SKM-1 treated with dmso at 0.1 percent for 144 hours (cell line): ENCODE data around the gene SPNS2.

Source experiments
- DNase-seq: peaks from one replicate; lab custom pipeline; 2025; ENCODE audit not compliant: unreplicated experiment; lab: John Stamatoyannopoulos, UW

SPNS2 gene

GRCh38 chr17:4535667-4536258 lies 37.1 kb downstream of the SPNS2 start:
- no peak for DNase-seq

DNA sequence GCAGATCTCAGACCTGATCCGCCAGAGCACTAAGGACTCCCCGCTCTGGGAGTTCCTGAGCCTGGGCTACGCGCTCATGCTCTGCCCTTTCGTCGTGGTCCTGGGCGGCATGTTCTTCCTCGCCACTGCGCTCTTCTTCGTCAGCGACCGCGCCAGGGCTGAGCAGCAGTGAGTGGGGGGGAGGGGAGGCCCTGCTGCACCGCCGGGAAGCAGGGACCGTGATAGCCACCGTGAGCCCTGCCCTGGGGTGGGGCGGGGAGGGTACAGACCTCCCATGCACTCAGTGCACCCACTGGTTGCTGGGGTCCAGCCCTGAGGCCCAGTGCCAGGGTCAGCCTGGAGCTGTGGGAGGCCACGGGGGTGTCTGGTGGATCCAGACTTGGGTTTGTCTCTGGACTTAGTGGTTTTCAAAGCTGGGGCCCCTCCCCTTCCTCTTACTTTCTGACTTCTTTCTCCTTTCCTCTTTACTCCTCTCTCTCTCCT lies 37.6 kb downstream of the SPNS2 start:
- peak; percentile 4 for DNase-seq

- DNase-seq: no peak
These were observed 38.2 kb downstream of the SPNS2 start for GRCh38 chr17:4536742-4537411.

- no peak for DNase-seq
These were observed 39.0 kb downstream of the SPNS2 start for GRCh38 chr17:4537451-4538235.

- DNase-seq: no peak
These were observed 39.7 kb downstream of the SPNS2 start for GRCh38 chr17:4538236-4539002.

GRCh38 chr17:4539025-4539424 lies 40.3 kb downstream of the SPNS2 start:
- DNase-seq: no peak

- no peak for DNase-seq
These were observed 41.0 kb downstream of the SPNS2 start for GRCh38 chr17:4539576-4540223.

DNA sequence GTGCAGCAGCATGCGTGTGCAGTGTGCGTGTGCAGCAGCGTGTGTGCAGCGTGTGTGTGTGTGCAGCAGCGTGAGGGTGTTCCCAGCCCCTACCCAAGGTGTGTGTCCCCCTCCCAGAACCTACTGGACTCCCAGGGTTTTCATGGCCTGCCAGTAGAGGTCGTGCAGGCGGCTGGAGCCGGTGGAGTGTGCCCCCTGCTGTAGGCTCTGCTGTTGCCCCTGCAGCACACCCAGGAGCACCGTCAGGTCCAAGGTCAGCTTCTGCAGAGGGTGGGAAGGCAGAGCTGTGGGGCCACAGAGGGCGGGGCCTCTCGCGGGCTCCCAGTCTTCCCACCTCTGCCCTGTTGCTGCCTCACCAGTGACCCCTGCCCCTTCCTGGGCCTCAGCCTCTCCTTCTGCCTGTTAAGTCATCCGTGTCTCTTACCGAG lies 41.6 kb downstream of the SPNS2 start:
- no peak for DNase-seq

- DNase-seq: no peak
These were observed 42.1 kb downstream of the SPNS2 start for GRCh38 chr17:4540687-4541327.

DNA sequence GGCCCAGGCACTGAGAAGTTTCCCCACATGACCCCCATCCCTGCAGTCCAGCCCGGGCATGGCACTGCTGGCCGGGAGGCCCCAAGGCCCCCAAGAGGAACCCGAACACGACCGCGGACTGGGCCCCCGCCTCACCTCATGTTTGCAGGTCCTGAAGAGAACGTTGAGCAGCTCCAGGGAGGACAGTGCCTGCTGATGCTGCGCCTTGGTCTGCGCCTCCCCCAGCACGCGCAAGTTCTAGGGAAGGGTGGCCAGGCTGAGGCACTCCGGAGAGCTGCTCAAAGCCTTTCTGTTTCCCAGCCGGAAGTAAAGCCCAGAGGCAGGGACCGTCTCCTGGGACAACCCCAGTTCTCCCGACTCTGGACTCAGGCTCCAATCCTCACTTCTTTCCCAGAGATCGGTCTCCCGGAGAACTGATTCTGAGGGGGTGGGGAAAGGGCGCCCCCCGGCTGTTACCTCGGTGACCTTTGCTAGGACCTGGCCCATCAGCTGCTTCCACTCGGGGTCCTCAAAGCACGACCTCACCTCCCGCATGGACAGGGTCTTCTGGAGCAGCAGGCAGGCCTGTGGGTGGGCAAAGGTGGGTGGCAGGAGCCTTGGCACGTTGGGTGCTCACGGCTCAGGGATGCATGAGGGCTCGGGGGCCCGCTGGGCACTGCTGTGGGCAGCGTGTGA lies 42.8 kb downstream of the SPNS2 start:
- DNase-seq: no peak

- no peak for DNase-seq
These were observed 43.5 kb downstream of the SPNS2 start for GRCh38 chr17:4542003-4542725.

- no peak for DNase-seq
These were observed 44.1 kb downstream of the SPNS2 start for GRCh38 chr17:4542726-4543191.

GRCh38 chr17:4543557-4544026 lies 44.9 kb downstream of the SPNS2 start:
- DNase-seq: no peak

DNA sequence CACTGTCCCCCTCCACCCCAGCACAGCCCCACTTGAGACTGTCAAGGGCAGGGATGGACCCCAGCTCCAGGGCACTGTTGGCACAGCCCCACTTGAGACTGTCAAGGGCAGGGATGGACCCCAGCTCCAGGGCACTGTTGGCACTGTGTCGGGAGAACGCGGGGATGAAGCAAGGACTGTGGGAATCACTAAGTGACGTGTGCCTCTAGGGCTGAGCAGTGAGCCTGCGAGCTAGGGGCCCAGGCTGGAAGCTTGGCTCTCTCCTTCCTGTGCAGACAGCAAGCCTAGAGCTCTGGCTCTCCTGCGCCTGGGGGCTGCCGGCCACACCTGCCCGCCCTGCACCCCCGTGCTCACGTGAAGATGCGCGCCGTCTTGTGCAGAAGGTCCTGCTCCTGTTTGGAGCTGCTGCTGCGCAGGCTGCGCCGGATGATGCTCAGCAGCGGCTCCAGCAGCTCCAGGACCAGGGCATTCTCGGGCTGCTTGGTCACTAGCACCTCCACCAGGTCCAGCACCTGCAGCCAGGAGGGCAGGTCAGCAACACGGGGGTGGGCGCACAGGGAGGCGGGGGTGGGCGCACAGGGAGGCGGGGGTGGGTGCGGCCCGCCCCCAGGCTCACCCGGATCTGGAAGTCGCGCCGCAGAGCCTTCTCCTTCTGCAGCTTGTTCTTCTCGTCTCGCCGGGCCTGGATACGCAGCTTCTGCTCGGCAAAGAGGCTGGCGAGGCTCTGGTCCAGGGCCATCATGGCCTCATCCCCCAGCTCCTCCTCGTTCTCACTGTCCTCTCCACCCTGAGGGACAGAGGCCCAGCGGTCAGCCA lies 45.7 kb downstream of the SPNS2 start:
- no peak for DNase-seq

DNA sequence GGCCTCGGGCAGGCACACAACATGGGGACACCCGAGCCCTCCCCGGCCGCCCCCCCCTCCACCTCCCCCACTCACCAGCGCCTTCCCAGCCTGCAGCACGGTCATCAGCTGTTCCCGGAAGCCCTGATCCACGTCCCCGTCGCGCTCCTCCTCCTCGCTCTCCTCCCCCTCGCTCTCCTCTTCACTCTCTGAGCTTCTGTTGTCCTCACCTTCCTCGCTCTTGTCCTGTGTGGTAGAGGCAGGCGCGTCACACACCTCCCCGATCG lies 46.2 kb downstream of the SPNS2 start:
- no peak for DNase-seq

DNA sequence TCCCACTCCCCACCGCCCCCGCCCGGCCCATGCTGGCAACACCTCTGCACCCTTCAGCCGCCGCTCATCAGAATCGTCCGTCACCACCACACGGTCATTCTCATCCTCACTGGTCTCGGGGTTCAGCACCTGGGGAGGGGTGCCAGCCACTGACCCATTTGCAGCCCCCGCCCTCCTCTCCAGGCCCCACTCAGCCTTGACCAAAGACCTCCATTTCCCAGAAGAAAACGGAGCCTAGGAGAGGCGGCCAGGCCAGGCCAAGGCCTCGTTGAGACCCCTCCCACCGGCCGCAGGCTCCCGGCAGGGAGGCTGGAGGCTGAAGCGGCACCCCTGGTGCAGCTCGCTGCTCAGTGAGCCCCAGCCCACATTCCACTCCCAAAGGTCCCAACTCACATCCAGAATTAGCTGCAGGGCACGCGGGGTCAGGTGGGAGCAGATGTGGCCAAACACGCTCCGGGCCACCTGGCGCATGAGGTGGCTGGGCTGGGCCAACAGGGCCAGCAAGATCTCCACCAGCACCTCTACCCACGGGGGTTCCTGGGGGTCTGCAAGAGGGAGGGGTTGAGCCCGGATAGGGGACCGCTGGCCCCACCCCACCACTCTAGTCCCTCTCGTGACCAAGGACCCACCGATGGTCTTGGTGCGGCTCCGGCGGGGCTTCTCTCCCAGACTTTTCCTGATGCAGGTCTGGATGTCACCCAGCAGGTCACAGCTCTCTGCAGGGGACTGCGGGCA lies 46.7 kb downstream of the SPNS2 start:
- no peak for DNase-seq

GRCh38 chr17:4547118-4547906 lies 48.6 kb downstream of the SPNS2 start:
- DNase-seq: no peak
